ENCODE results near the gene PLSCR4.

GRCh38 chr3:146164506-146164905 lies 86.4 kb downstream of the PLSCR4 start:
- TF ChIP-seq KAT7 (CRISPR knock-in tag; IDR thresholded peaks at IDR 0.05; ENCODE audit: borderline replicate concordance) (no peak), CTCF (IDR thresholded peaks at IDR 0.05 in 2 of 3, conservative IDR thresholded peaks at IDR 0.05 in 1 of 3; ENCODE audit: insufficient read depth in 2 of 3, low read depth in 1 of 3, low read length in 3 of 3) (no peak), FOSL1 (tag; conservative IDR thresholded peaks at IDR 0.05) (no peak), LEF1 (IDR thresholded peaks at IDR 0.05) (no peak), CHD1 (IDR thresholded peaks at IDR 0.05; ENCODE audit: low read length) (no peak), HDAC6 (IDR thresholded peaks at IDR 0.05; ENCODE audit: low read depth, low read length) (no peak), ZSCAN29 (IDR thresholded peaks at IDR 0.05) (no peak)
